HG03571 (cell line): Measurements from ENCODE around the gene CFAP43.

Experiments
- ATAC-seq: cut with Tn5 transposase; IDR thresholded peaks from one replicate; pipeline ENCODE4 v1.9.1; 2021; ENCODE audit not compliant: unreplicated experiment

CFAP43 gene

DNA sequence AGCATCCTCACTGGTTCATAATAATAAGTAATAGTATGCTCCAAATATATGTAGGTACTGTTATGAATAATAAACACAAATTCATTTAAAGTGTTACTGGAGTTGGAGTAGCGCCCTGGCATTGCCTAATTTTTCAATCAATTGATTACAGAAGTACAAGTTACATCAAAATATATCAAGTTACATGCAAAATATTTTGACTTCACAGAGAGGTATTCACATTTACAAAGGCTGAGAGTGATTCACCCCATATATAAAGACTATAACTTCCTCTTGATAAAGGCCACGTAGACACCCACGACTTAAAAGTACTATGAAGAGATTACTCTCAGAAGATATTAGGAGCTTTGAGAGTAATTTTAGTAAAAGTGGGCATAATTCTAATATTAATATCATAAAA, 132.9 kb downstream of the CFAP43 start:
- no peak for ATAC-seq

DNA sequence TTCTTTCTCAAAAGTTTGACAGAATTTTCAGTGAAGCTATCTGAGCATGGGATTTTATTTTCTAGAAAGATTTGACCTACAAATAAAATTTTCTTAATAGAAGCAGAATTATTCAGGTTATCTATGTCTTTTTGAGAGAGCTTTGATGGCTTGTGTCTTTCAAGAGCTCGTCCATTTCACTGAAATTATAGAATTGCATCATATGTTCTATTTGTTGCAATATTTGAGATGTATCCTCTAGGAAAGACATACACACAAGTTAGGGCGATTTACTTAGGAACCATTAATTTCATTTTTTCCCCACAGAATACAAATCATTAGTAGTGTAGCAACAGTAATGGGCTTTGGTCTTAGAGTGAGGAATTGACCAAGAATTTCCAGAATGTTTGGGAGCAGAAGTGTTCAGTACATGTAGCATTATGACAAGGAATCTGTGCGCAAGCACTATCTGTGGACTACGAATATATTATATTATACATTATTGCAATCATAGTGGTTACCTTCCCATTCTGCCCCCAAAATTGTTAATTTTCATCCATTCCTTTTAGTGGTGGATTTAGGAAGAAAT, 133.7 kb downstream of the CFAP43 start:
- no peak for ATAC-seq

DNA sequence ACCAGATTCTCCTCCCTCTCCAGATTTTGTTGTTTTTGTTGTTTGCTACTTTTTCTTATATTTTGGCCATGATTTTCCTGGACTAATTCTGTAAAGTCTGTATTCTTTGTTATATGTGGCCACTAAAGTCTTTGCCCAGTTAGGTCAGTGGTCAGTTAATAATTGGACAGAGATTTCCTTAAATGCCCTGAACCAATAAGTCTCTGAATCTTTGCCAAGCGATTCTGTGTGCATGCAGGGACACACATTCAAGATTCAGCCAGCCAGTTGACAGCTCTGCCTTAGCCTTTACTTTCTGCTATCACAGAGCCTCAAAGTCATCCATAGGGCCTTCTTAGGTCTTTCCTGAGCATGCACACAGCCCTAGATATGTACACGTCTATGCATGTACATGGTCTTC, 135.5 kb downstream of the CFAP43 start:
- ATAC-seq, result no peak

DNA sequence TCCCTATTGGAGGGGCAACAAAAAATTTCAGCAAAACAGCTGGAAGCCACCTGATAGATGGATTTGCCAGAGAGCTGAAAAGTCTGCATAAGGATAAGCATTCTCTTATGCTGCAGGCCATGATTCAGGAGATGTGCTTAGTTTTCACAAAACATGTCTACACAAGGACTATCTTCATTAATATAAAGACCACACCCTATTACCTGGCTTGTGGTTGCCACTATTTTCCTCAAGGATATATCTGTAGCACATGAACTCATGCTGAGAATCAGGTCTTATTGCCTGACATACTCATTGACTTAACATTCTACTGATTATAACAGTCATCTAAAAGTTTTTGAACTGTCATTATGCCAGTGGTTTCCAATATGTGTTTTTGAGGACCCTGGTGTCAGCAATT, 139.4 kb downstream of the CFAP43 start:
- no peak for ATAC-seq

DNA sequence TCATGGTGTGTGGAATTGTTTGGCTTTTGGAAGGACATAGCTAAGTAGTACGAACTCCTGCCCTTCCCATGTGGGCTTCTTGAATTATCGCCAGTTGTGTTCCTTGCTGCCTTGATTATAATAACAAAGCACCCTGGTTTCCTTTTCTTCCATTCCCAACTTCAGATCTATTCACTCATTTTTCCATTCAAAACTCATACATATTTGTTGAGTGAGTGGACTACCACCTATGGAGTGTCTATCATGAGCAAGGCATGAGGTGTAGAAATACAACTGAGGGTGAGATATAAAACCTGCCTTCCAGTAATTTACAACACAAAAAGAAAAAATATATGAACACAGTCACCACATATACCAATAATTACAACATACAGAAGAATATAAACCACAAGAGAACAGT, 141.6 kb downstream of the CFAP43 start:
- ATAC-seq, result no peak

DNA sequence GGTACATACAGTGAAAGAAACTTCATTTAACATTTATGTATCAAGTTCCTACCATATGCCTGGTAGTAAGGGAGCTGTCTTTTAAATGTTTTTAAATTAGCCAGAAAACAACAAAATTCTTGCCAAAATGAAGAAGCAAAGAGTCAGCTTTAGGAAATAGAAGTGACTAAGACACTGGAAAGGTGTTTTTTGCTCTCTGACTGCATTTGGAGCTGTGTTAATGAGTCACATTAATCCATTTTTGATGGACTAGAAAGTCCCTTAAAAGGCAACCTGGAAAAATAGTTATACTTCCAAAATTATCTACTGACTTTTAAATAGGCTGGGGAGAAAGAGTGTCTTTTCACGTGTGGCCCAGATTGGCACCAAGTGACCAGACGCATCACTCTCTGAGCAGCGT, 142.5 kb downstream of the CFAP43 start:
- ATAC-seq, result no peak

DNA sequence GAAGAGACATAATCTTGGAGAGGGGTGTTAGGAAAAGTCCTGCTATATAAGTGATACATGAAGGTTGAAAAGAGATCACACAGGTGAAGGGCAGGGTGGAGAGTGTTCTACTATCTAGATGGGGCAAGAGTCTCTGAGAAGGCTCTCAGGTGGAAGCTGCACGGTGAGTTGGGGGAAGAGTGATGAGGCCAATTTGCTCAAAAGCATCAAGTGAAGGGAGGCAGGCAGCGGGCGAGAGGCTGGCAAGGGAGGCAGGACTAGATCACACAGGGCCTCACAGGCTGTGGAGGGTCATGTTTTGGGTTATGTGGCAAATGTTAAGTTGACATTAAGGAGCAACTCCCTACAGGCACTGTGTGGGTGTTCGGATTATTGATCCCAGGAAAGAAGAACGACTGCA, 143.9 kb downstream of the CFAP43 start:
- no peak for ATAC-seq

DNA sequence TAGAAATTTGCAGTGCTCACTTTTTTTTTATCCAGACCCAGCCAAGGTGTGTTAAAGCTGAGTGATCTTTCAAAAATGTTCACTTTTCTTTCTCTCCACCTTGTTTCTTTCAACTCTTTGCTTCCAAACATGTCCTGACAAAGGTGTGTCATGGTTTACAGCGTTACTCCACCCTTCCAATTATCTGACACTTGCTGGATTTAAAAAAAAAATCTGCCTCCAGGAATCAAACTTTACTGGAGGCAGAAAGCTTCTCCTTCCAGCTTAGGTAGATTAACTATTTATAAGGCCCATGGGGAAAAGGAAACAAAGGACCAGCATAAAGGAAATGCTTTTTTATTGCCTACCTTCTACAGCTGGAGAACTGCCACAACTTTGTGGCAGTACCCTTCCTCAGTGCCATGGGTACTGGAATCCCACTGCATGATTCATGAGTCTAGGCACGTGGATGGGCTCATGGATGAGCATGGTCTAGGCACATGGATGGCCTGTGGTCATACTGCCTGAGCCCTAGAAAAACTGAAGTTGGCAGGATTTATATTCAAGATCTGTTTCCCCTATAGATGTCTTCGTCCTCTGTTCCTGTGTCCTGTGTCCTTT, 146.3 kb downstream of the CFAP43 start, which contains the start of gene COL17A1:
Gene COL17A1, minus strand, starts transcription at position 80 of the 600 bp plus-strand sequence. CDS start 5,207 bp downstream, outside the sequence.
- no peak for ATAC-seq

DNA sequence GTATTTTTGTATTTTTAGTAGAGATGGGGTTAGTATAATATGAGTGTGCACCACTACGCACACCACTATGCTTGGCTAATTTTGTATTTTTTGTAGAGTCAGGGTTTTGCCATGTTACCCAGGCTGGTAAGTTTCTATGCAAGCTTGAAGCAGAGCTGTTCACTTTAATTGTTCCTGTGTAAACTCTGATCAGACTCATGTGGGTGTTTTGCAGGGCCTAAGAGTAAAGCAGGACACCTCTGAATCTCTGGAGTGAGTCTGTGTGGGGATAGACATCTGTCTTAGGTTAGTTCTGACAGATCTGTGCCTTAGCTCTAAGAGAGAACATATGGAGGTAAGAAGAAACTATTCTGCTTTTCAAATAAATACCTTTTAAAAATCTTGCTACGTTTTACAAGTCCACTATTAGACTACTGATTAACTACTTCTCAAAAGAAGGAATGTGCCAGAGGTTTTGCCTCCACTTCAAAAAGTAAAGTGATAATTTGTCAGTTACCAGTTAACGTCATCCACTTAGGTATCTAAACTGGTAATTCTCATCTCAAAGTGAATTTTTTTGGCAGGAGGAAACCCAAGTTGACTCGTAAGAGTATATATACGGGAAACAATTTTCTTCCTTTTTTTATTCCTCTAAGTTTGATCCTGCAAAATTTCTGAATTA, 147.6 kb downstream of the CFAP43 start:
- ATAC-seq, result no peak

DNA sequence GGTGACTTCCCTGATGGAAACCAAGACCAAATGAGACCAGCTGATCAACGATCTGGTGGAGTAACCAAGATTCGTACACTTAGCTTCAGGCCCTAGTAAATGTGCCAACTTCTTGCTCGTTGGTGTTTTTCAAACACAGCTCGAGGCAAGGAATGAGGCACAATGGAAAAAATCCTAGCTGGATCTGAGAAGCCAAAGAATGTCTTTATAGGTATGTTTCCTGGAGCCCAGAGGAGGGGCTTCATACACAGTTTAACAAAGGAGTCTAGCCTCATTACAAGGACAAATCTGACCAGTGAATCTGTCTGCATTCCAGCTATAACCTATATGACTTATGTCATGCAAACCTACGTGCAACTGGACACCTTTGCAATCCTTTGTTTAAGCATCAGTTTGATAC, 150.2 kb downstream of the CFAP43 start:
- ATAC-seq, result no peak

DNA sequence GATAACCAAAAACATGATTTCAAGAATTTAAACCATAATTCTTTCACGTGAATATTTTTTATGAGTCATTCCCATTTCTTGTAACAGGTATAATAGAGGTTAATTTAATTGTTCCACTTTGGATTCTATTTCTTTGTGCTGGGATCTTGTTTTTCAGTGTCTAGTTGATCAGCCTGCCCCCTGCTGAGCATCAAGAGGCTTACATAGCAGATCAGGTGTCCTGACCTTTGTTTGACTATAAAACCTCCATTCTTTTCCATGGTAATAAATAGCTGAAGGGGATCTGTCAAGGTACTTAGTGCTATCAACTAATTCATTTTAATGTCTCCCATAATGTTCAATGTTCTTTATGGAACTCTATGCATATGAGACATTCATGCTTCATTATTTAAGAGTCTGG, 151.4 kb downstream of the CFAP43 start:
- ATAC-seq, result no peak
